ENCODE results near the gene MRPL40.

GRCh38 chr22:19482297-19482696 lies 50.0 kb downstream of the MRPL40 start:
- TF ChIP-seq CTCF (IDR thresholded peaks at IDR 0.05), result no peak
- no peak for TF ChIP-seq POLR2A (IDR thresholded peaks at IDR 0.05)
